Measurements from ENCODE around the gene COL24A1. TPM values are rescaled to one million over a fixed set of nuclear protein-coding genes. Genes with fewer than 3 reads are reported as not detected.

The COL24A1 gene
- total RNA-seq, 1 experiment from 2014 or later: 0.07 TPM

DNA sequence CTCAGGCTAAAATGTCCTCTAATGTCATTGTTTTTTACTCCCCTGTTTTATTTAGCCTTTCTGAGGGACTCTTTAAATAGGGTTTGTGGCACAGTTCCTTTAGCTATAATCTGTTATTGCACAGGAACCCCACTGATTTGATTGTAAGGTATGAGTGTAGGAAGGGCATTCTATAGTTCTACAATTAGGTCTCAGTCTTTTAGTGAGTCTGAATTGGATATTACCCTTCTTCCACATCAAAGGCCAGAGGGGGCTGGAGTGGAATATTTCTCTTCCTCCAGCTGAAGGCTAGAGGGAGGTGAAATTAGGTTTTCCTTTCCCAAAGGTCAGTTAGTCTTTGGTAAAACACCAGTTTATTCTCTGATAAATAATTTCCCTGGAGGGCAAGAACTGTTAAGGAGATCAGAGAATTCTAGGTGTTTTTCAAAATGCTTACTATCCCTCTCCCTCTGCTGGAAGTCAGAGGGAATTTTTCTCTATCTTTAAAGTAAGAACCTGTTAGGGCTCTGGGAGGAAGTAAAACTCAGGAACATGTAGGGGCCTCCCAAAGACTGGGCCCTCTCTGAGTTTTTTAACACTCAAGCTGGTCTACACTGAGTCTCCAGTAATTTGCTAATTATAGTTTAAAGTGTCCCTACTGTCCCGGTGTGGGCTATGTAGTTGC is 272.1 kb downstream of the COL24A1 start:
- Histone ChIP-seq H3K9me2 (replicated peaks; ENCODE audit: low read length) (no peaks in the 10 kb centered on the region), H3K27ac (ENCODE audit: low read length) (no peak overlapping the region), H4K20me1 (ENCODE audit: low read length) (no peaks in the 10 kb centered on the region), H3K9ac (ENCODE audit: low read length) (no peak overlapping the region), H3K36me3 (ENCODE audit: low read depth, low read length) (no peaks in the 10 kb centered on the region), H3K4me1 (ENCODE audit: insufficient read depth, low read length) (peaks cover 7% of the 10 kb centered on the region; the same call in 1 of the 2 replicates), H3K27me3 (ENCODE audit: low read length) (no peaks in the 10 kb centered on the region), H3K4me3 (ENCODE audit: low read length) (no peak overlapping the region), H3K9me3 (ENCODE audit: low read length) (no peaks in the 10 kb centered on the region), H3K4me2 (ENCODE audit: low read length) (no peak overlapping the region), H3K79me2 (ENCODE audit: low read length) (no peaks in the 10 kb centered on the region), H3F3A (ENCODE audit: low read length, unreplicated experiment) (no peaks in the 10 kb centered on the region), H2AFZ (ENCODE audit: low read length) (peak overlapping the region; percentile 70)
- no TSS peak for BruUV-seq (replicated peaks)
- ATAC-seq: peak; percentile 84
- intact Hi-C loops (cut with micrococcal nuclease): loop anchor here (1.0 to 2.0 kb wide), 4 partner anchors 34 to 576 kb away; partner anchors contain the start of gene ZNHIT6
- TF ChIP-seq EZH2 (IDR thresholded peaks at IDR 0.05; ENCODE audit: low read length, unreplicated experiment): no peak
- TF ChIP-seq, protein P1, sequence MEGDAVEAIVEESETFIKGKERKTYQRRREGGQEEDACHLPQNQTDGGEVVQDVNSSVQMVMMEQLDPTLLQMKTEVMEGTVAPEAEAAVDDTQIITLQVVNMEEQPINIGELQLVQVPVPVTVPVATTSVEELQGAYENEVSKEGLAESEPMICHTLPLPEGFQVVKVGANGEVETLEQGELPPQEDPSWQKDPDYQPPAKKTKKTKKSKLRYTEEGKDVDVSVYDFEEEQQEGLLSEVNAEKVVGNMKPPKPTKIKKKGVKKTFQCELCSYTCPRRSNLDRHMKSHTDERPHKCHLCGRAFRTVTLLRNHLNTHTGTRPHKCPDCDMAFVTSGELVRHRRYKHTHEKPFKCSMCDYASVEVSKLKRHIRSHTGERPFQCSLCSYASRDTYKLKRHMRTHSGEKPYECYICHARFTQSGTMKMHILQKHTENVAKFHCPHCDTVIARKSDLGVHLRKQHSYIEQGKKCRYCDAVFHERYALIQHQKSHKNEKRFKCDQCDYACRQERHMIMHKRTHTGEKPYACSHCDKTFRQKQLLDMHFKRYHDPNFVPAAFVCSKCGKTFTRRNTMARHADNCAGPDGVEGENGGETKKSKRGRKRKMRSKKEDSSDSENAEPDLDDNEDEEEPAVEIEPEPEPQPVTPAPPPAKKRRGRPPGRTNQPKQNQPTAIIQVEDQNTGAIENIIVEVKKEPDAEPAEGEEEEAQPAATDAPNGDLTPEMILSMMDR (conservative IDR thresholded peaks at IDR 0.05; ENCODE audit: low read depth, low read length): peak; percentile 74
- ChIA-PET CTCF (interaction anchor here (0.6 kb wide), 1 partner anchor 640 kb away, joined by 4 read pairs; no protein-coding TSS in a partner anchor), POLR2A (ENCODE audit: unreplicated experiment) (interaction anchor here (0.6 kb wide), 1 partner anchor 176 kb away, joined by 4 read pairs; the partner anchor contains the start of gene ZNHIT6)
- DNase-seq: peak; percentile 61

DNA sequence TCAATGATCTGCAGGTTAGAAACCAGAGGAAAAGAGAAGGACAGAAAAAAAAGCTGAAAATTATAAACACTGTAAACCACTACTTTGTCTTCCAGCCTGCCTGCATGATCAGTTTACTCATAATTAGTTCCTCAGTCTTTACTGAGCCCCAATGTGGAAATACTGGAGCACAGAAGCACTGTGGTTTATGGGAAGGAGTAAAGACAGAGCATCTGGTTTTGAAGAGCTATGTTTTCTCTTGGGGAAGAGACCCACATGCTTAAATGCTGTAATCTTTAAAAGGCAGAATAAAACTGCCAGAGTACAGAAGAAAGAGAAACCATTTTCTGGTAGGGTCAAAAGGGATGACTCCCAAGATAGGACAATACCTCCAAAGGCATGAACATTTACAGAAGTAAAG is 289.4 kb downstream of the COL24A1 start:
- ATAC-seq (no peak), DNase-seq (no peak)
- no peak overlapping the region for H3K4me3 ChIP-seq (ENCODE audit: low read length)
- H3K4me2 ChIP-seq (ENCODE audit: low read length): no peak overlapping the region
- ChIA-PET POLR2A (ENCODE audit: unreplicated experiment) (no interaction called here), CTCF (interaction anchor here (0.5 kb wide), 1 partner anchor 238 kb away, joined by 8 read pairs; no protein-coding TSS in a partner anchor)
- no peak overlapping the region for H3K27ac ChIP-seq (ENCODE audit: low read length)
- no peaks in the 10 kb centered on the region for H3K79me2 ChIP-seq (ENCODE audit: low read length)
- H3K9me2 ChIP-seq (replicated peaks; ENCODE audit: low read length): no peaks in the 10 kb centered on the region
- no peaks in the 10 kb centered on the region for H3K9me3 ChIP-seq (ENCODE audit: low read length)
- intact Hi-C loops (cut with micrococcal nuclease): no loop called here
- H3K9ac ChIP-seq (ENCODE audit: low read length): no peak overlapping the region
- no peaks in the 10 kb centered on the region for H3K36me3 ChIP-seq (ENCODE audit: low read depth, low read length)
- no peaks in the 10 kb centered on the region for H3K27me3 ChIP-seq (ENCODE audit: low read length)
- no peaks in the 10 kb centered on the region for H3K4me1 ChIP-seq (ENCODE audit: insufficient read depth, low read length)
- 0 out of 2 replicates have a peak overlapping the region, but pooled peaks have one; percentile 13 for H2AFZ ChIP-seq (ENCODE audit: low read length)
- BruUV-seq (replicated peaks): no TSS peak
- H3F3A ChIP-seq (ENCODE audit: low read length, unreplicated experiment): no peaks in the 10 kb centered on the region
- TF ChIP-seq EZH2phosphoT487 (IDR thresholded peaks at IDR 0.05; ENCODE audit: borderline replicate concordance, low read length): no peak
- TF ChIP-seq, protein P1 (conservative IDR thresholded peaks at IDR 0.05; ENCODE audit: low read depth, low read length): no peak
- no peaks in the 10 kb centered on the region for H4K20me1 ChIP-seq (ENCODE audit: low read length)

DNA sequence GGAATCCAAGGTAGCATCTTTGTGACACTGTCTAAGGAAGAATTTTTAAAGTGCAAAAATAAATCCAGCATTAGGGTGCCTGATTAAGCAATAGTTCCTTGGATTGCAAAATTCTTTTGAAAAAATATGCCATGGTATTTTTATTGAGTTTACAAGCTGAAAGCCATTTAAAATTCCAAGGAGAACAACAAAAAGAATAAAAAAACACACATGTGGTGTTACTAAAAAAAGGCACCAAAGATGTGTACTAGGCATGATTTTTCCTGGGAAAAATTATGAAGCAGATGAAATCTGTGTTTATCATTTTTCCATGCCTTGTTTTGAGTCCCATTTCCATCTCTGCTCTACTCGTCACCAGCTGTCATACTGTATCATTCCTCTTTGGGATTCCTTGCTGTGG is 291.4 kb downstream of the COL24A1 start:
- Histone ChIP-seq H3F3A (ENCODE audit: low read length, unreplicated experiment) (no peaks in the 10 kb centered on the region), H3K27me3 (ENCODE audit: low read length) (no peaks in the 10 kb centered on the region), H3K4me1 (ENCODE audit: insufficient read depth, low read length) (no peaks in the 10 kb centered on the region), H3K27ac (ENCODE audit: low read length) (no peak overlapping the region), H3K4me3 (ENCODE audit: low read length) (no peak overlapping the region), H3K9me3 (ENCODE audit: low read length) (no peaks in the 10 kb centered on the region), H3K4me2 (ENCODE audit: low read length) (no peak overlapping the region), H2AFZ (ENCODE audit: low read length) (no peak overlapping the region), H4K20me1 (ENCODE audit: low read length) (no peaks in the 10 kb centered on the region), H3K79me2 (ENCODE audit: low read length) (no peaks in the 10 kb centered on the region), H3K9me2 (replicated peaks; ENCODE audit: low read length) (no peaks in the 10 kb centered on the region), H3K9ac (ENCODE audit: low read length) (no peak overlapping the region), H3K36me3 (ENCODE audit: low read depth, low read length) (no peaks in the 10 kb centered on the region)
- POLR2A ChIA-PET (ENCODE audit: unreplicated experiment): no interaction called here
- CTCF ChIA-PET: no interaction called here
- TF ChIP-seq EZH2phosphoT487 (IDR thresholded peaks at IDR 0.05; ENCODE audit: borderline replicate concordance, low read length) (no peak), EZH2 (IDR thresholded peaks at IDR 0.05; ENCODE audit: low read length, unreplicated experiment) (no peak)
- TF ChIP-seq, protein P1 (conservative IDR thresholded peaks at IDR 0.05; ENCODE audit: low read depth, low read length): no peak
- no peak for ATAC-seq
- intact Hi-C loops (cut with micrococcal nuclease): no loop called here
- no TSS peak for BruUV-seq (replicated peaks)
- no peak for DNase-seq
